Measurements from ENCODE around the gene CLEC7A. TPM values are rescaled to one million over a fixed set of nuclear protein-coding genes. Genes with fewer than 3 reads are reported as not detected.

CLEC7A gene
- polyA plus RNA-seq (2012; ENCODE audit: insufficient read depth, insufficient read length) = not detected

DNA sequence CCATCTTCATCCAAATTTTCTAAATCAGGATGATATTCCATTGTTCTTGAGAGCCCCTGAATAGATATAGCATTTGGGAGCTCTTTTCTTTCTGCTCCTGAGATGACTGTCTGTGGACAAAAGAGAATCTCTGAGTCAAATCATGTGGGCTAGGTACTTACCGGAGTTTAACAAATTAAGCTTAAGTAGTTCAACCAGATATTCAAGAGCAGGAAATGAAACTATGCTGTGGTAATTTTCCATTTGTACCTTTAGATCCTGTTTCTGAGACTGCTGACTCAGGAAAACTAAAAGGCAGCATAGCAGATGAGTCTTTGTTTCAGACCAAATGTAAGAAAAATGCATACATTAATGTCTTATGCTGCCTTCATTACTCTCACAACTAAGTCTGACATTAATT is at the start of gene CLEC7A:
Gene CLEC7A (minus strand): TSS at position 158 of the 400 bp plus-strand sequence. CDS start 117 bp downstream, at position 41.
- no peak within 1 kb of the TSS for H3K4me3 ChIP-seq (ENCODE audit: low read length)
- DNase-seq (ENCODE audit: low read depth, low spot score) = peak; percentile 23

- no peak overlapping the region for H3K4me3 ChIP-seq (ENCODE audit: low read length)
- DNase-seq (ENCODE audit: low read depth, low spot score) = no peak
Observed at GRCh38 chr12:10179776-10180181, 49.8 kb upstream of the CLEC7A start.

DNA sequence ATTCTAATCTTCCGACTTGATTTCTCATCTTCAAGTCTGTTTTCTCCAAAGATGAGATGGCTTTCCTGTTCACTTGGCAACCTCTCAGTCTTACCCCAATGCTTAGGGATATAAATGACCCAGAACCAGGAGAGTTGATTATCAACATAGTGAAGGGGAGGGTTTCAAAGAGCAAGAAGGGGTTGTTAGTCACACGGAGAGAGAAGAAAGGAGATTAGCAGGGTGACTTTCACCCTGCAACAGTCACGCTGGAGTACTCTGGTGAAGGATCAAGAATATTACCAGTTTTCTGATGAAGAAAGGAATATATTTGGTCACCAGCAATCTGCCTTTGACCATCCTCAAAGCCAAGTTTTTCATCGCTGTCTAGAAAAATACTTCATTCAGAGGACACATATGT is 48.8 kb upstream of the CLEC7A start, which contains the start of gene TMEM52B:
Gene TMEM52B (plus strand): TSS at position 212 of the 400 bp plus-strand sequence. CDS start 543 bp downstream, outside the sequence.
- DNase-seq (ENCODE audit: low read depth, low spot score) = no peak
- H3K4me3 ChIP-seq (ENCODE audit: low read length) = no peak within 1 kb of the TSS

- no peak overlapping the region for H3K4me3 ChIP-seq (ENCODE audit: low read length)
- DNase-seq (ENCODE audit: low read depth, low spot score) = no peak
Observed at GRCh38 chr12:10175846-10176636, 46.0 kb upstream of the CLEC7A start.

- DNase-seq (ENCODE audit: low read depth, low spot score) = no peak
- H3K4me3 ChIP-seq (ENCODE audit: low read length) = no peak overlapping the region
Observed at GRCh38 chr12:10174986-10175614, 45.1 kb upstream of the CLEC7A start.

DNA sequence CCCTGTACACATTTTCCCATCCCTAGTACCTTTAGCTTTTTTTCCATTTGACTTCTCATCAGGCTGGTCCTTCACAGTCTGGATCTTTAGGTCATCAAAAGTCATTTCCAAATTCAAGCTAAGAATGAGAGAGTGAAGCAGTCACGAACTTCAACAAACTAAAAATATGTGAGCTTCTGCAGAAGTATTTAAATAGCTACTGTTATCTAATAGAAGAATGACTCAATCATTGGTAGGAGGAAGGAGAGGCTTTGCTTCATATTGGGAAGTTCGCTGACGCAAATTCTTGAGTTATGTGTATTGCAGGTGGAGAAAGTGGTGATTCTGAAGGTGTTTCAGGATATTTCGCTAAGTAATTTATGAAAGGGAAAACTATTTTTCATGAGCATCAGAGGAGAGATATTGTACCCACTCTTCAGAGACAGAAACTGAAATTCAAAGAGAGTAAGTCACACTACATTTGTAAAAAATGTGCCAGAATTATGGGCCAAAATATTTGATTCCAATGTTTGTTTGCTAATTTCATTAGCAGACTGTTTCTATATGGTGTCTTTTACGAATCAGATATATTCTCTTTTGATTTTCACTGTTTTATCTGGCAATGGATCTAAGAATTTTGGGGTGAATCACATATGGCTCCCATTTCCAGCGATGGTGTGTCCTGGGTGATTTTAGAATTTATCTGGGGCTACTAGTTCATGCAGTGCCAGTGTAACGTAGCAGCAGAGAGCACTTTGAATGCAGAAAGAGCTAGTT is 42.2 kb upstream of the CLEC7A start, which contains the start of gene OLR1:
Gene OLR1 (minus strand): TSS at position 160 of the 756 bp plus-strand sequence. CDS start 55 bp downstream, at position 105.
- no peak for DNase-seq (ENCODE audit: low read depth, low spot score)
- no peak within 1 kb of the TSS for H3K4me3 ChIP-seq (ENCODE audit: low read length)

GRCh38 chr12:10170216-10170615 is 40.2 kb upstream of the CLEC7A start:
- DNase-seq (ENCODE audit: low read depth, low spot score) = no peak
- no peak overlapping the region for H3K4me3 ChIP-seq (ENCODE audit: low read length)

DNA sequence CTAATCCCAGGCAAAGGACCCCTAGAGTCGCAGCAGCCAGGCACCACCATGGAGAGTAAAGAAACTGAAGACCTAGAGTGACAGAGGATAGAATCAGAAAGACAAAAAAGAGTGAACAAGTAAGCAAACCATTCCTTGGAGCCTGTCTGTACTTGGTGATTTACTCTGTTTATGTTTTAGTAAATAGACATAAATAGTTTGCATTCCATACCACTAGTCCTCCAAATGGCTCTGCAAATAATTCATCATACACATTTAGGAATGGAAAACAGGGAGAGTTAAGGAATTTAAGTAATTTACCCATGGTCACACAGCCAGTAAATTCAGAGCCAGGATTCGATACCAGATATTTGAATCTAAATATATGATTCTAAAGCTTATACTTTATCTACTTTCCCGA is 39.1 kb upstream of the CLEC7A start:
- DNase-seq (ENCODE audit: low read depth, low spot score) = no peak
- H3K4me3 ChIP-seq (ENCODE audit: low read length) = no peak overlapping the region

DNA sequence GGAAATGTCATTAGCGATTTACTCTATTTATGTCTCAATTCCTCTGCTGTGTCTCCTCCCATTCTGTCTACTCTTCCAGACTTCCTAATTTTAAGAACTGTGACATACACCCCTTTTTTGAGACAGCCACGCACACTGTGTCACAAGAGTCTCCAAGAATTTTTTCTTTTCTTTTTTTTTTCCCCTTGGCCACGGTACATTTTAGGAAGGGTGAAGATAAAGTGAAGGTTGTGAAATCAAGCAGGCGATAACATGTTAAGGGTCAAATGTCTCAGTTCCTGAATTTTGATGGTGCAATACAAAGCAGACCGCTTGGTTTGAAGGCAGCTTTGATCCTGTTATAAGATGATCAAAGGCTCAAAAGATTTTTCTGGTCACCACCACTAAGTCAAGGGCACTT is 37.6 kb upstream of the CLEC7A start:
- no peak overlapping the region for H3K4me3 ChIP-seq (ENCODE audit: low read length)
- DNase-seq (ENCODE audit: low read depth, low spot score) = no peak

DNA sequence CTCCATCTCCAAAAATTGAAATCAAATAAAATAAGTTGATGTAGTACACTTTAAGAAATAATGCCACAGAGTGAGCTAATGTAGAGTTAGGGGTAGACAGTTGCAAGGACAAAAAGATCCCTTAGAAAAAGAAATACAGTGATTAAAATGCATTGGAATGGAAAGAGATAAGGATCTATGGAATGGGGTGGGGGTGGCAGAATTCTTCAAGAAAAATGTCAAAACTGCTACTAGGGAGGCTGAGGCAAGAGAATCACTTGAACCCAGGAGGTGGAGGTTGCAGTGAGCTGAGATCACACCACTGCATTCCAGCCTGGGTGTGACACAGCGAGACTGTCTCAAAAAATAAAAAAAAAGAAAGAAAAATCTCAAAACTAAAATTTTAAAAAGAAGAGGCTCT is 35.4 kb upstream of the CLEC7A start:
- no peak overlapping the region for H3K4me3 ChIP-seq (ENCODE audit: low read length)
- DNase-seq (ENCODE audit: low read depth, low spot score) = no peak

GRCh38 chr12:10163084-10163483 is 33.1 kb upstream of the CLEC7A start:
- no peak for DNase-seq (ENCODE audit: low read depth, low spot score)
- no peak overlapping the region for H3K4me3 ChIP-seq (ENCODE audit: low read length)

GRCh38 chr12:10160617-10161385 is 30.8 kb upstream of the CLEC7A start:
- DNase-seq (ENCODE audit: low read depth, low spot score) = no peak
- no peak overlapping the region for H3K4me3 ChIP-seq (ENCODE audit: low read length)

- no peak for DNase-seq (ENCODE audit: low read depth, low spot score)
- no peak overlapping the region for H3K4me3 ChIP-seq (ENCODE audit: low read length)
Observed at GRCh38 chr12:10159280-10159679, 29.3 kb upstream of the CLEC7A start.

DNA sequence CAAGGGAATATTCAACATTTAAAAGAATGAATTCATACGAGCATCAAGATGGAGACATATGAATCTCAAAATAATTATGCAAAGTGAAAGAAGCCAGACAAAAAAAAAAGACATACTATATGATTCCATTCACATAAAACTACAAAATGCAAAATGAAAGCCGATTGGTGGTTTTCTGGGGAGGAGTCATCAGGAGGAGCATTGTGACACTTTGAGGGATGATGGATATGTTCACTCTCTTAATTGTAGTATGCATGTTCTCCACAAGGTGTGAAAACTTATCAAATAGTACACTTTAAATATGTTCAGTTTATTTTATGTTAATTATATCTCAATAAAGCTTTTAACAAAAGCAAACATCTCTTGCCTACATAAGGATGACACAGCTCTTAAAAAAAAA is 28.4 kb upstream of the CLEC7A start:
- DNase-seq (ENCODE audit: low read depth, low spot score) = no peak
- no peak overlapping the region for H3K4me3 ChIP-seq (ENCODE audit: low read length)

- no peak overlapping the region for H3K4me3 ChIP-seq (ENCODE audit: low read length)
- no peak for DNase-seq (ENCODE audit: low read depth, low spot score)
Observed at GRCh38 chr12:10155966-10156365, 26.0 kb upstream of the CLEC7A start.

- no peak for DNase-seq (ENCODE audit: low read depth, low spot score)
- H3K4me3 ChIP-seq (ENCODE audit: low read length) = no peak overlapping the region
Observed at GRCh38 chr12:10154145-10154496, 24.1 kb upstream of the CLEC7A start.

GRCh38 chr12:10153271-10154144 is 23.5 kb upstream of the CLEC7A start:
- DNase-seq (ENCODE audit: low read depth, low spot score) = peak; percentile 17
- H3K4me3 ChIP-seq (ENCODE audit: low read length) = peak overlapping the region; percentile 63

DNA sequence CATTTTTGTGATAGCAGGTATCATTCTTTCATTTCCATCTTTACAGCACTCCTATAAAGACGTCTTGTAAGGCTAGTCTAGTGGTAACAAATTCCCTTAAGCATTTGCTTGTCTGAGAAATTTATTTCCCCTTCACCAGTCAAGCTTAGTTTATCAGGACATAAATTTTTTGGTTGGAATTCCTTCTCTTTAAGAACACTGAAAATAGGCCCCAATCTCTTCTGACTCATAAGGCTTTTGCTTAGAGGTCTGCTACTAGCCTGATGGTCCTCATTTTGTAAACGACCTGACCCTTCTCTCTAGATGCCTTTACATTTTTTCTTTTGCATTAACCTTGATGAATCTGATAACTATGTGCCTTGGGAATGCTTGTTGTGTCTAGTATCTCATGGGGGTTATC is 21.6 kb upstream of the CLEC7A start:
- H3K4me3 ChIP-seq (ENCODE audit: low read length) = no peak overlapping the region
- DNase-seq (ENCODE audit: low read depth, low spot score) = no peak

Measured in Jurkat, Clone E6-1 (cell line).